GM21529 (cell line): ENCODE measurements around the gene MYH14.

Source experiments
- ATAC-seq: cut with Tn5 transposase; IDR thresholded peaks from one replicate; pipeline ENCODE4 v1.9.1; 2021; ENCODE audit not compliant: unreplicated experiment

Gene MYH14

DNA sequence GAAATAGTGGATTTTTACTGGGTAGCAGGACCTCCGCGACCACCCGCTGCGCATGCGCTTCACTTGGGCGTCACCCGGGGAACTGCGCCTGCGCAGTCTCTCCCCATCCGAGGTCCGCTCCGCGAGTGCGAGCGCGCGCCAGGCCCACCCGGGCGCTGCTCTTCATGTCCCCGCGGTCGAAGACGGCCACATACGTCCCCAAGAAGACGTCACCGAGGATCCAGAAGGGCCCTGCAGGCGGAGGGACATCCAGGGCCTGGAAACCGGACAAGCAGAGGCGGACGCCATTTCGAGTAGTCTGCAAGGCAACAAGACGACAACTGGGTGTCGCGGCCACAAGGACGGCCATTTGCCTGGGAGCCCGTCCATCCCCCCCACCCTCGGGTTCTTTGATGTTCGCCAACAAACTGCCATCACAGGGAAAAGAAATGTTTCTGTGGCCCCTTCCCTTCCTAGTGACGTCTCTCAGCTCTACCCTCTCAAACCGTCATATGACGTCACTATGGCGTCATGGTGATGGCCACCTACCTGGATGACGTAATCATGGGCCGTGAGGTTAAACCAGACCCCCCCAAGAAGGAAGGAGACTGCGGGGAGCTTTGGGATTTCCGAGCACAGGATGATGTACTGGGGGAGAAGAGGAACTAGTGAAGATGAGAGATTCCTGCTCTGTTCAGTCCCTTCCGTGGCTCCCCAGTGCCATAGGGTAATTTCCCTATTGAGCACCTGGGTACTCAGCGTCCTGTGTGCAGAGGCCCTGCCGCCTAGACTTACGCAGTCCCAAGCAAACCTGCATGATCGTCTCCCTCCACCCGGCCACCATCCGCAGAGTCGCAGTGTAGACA is 155.3 kb downstream of the MYH14 start:
- no peak for ATAC-seq

DNA sequence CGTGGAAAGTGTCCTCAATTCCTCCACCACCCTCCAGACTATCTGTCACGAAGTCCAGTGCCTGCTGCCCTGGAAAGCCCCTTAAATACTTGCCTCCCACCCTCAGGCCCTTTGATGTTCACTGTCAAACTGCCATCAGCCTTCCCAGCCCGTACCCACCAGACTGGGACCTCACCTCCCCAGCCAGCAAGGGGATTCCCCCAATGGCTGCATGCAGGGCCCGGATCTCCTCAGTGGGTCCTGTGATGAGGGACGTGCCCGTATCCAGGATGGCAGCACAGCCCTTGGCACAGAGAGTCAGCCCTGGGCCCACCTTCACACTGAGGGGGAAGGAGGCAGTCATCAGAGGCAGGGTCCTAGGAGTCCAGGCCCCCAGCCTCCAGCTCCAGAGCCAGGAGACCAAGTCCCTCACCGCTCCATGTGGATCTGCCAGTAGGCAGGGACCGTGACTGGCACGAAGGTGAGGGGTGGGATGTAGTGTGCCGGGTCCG is 156.0 kb downstream of the MYH14 start:
- no peak for ATAC-seq
